Keratinocyte (primary cell): Measurements from ENCODE around the gene PKNOX1.
"Not testable (repeated sequence)": the region's sequence is repeated elsewhere in the genome, so short reads cannot be mapped to it uniquely, and the experiment has no call there.

Source experiments
- EZH2 ChIP-seq: IDR thresholded peaks from one replicate; pipeline ENCODE4 v1.6.1; 2012; ENCODE audit warnings: inconsistent platforms, mild to moderate bottlenecking, low read length, moderate library complexity
- TF ChIP-seq, protein P1 (sequence below), 3 experiments: IDR thresholded peaks in 1 of 3; conservative IDR thresholded peaks in 1 of 3; optimal IDR thresholded peaks in 1 of 3; 2 replicates in 2 of 3; 3 replicates in 1 of 3; pipeline versions ENCODE3 to v1.5.1; 2011; ENCODE audit warnings: low read length in 3 of 3, mild to moderate bottlenecking in 3 of 3, moderate library complexity in 2 of 3, control low read depth in 1 of 3, inconsistent platforms in 1 of 3; ENCODE audit not compliant: insufficient read depth in 2 of 3; ENCODE audit errors: extremely low read depth in 1 of 3

GRCh38 chr21:43066690-43067089 lies 92.3 kb downstream of the PKNOX1 start:
- TF ChIP-seq, protein P1, sequence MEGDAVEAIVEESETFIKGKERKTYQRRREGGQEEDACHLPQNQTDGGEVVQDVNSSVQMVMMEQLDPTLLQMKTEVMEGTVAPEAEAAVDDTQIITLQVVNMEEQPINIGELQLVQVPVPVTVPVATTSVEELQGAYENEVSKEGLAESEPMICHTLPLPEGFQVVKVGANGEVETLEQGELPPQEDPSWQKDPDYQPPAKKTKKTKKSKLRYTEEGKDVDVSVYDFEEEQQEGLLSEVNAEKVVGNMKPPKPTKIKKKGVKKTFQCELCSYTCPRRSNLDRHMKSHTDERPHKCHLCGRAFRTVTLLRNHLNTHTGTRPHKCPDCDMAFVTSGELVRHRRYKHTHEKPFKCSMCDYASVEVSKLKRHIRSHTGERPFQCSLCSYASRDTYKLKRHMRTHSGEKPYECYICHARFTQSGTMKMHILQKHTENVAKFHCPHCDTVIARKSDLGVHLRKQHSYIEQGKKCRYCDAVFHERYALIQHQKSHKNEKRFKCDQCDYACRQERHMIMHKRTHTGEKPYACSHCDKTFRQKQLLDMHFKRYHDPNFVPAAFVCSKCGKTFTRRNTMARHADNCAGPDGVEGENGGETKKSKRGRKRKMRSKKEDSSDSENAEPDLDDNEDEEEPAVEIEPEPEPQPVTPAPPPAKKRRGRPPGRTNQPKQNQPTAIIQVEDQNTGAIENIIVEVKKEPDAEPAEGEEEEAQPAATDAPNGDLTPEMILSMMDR (optimal IDR thresholded peaks at IDR 0.05 in 1 of 3, IDR thresholded peaks at IDR 0.05 in 1 of 3, conservative IDR thresholded peaks at IDR 0.05 in 1 of 3; ENCODE audit: extremely low read depth in 1 of 3, insufficient read depth in 2 of 3, low read length in 3 of 3) = not testable (repeated sequence)
- TF ChIP-seq EZH2 = not testable (repeated sequence)
